Subcutaneous adipose tissue (tissue), 4 donors: ENCODE data around the gene MRPS33. TPM values are rescaled to one million over a fixed set of nuclear protein-coding genes. Genes with fewer than 3 reads are reported as not detected.

ENCODE experiments used
- total RNA-seq, 4 donors: library from RNA; depleted of rRNA; stranded (reverse); fragments of >200 nt; gene quantifications; one replicate each; pipeline ENCODE4 v1.1.0, GENCODE V29; 2016
- TF ChIP-seq, protein P1 (sequence below): fragments of 450-650 bp; IDR thresholded peaks from one replicate; pipeline ENCODE4 v1.5.1; 2016; ENCODE audit warnings: low read depth, mild to moderate bottlenecking, control low read depth, antibody characterized with exemption, moderate library complexity

MRPS33 gene
- total RNA-seq, 4 donors from 2014 or later = 12.4 to 19.8 (median 16.0) TPM

DNA sequence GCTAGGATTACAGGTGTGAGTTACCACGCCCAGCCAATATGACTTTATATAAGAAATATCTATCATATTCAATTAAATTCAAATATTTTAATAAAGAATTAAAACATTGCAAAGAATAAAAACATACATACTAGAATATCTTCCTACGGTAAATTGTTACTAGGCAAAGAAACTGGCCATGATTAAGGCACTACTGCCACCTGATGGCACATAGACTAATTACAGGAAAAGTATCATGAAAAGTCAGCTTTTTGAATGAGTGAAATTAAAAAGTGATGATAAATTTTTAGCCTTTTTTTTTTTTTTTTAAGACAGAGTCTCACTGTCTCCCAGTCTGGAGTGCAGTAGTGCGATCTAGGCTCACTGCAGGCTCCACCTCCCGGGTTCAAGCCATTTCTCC is 30.9 kb downstream of the MRPS33 start:
- TF ChIP-seq, protein P1, sequence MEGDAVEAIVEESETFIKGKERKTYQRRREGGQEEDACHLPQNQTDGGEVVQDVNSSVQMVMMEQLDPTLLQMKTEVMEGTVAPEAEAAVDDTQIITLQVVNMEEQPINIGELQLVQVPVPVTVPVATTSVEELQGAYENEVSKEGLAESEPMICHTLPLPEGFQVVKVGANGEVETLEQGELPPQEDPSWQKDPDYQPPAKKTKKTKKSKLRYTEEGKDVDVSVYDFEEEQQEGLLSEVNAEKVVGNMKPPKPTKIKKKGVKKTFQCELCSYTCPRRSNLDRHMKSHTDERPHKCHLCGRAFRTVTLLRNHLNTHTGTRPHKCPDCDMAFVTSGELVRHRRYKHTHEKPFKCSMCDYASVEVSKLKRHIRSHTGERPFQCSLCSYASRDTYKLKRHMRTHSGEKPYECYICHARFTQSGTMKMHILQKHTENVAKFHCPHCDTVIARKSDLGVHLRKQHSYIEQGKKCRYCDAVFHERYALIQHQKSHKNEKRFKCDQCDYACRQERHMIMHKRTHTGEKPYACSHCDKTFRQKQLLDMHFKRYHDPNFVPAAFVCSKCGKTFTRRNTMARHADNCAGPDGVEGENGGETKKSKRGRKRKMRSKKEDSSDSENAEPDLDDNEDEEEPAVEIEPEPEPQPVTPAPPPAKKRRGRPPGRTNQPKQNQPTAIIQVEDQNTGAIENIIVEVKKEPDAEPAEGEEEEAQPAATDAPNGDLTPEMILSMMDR = no peak

DNA sequence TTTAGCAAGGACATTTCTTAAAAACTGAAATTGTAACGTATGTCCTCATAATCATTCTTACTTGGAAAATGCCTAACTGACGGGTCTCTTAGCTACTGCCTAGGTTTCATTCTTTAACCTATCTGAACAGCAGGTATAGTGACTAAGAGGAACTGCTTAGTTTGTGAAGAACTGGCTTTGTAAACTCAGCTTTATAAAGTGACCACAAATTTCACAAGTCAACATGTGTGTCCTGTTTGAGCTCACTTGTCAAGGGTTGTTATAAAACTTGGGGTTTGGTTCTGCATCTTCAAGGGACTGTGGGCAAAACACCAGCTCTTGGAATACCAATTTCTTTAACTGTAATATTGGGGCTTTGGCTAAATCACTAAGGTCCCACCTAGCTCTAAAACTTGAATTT is 32.2 kb downstream of the MRPS33 start:
- TF ChIP-seq, protein P1 = no peak

DNA sequence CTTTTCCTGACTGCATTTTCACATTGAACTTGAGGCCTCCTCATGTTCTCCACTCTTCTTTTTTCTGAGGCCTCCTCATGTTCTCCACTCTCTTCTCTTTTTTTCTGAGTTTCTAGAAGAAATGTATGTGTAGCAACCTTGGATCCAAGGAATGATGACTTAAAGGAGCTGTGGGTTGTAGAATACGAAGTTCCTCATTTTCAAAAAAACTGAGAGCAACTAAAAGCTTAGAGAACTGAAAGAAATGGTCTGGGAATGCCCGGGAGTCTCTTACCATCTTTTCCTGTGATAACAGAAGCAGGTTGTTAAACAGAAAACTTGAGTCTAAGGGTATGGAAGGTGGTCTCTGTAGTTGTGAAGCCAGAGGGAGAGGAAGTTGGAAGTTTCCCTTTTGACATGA is 32.8 kb downstream of the MRPS33 start:
- TF ChIP-seq, protein P1 = no peak

DNA sequence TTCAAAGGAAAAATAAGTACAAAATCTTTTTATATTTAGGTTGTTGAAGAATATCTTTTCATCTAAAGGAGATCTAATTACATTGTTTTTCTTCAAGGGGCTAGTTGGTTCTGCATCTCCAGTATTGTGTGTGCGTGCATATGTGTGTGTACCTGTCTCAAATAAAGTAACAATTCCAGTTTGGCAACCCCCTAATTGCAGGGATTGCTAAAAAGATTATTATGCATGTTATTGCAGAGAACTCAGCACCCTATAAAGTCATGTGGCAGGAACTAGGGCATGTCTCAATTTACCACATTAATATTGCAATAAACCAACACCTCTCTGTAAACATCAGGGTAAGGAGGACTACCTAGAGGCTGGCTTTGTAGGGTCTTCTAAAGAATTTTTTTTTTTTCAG is 37.0 kb downstream of the MRPS33 start:
- TF ChIP-seq, protein P1 = no peak

DNA sequence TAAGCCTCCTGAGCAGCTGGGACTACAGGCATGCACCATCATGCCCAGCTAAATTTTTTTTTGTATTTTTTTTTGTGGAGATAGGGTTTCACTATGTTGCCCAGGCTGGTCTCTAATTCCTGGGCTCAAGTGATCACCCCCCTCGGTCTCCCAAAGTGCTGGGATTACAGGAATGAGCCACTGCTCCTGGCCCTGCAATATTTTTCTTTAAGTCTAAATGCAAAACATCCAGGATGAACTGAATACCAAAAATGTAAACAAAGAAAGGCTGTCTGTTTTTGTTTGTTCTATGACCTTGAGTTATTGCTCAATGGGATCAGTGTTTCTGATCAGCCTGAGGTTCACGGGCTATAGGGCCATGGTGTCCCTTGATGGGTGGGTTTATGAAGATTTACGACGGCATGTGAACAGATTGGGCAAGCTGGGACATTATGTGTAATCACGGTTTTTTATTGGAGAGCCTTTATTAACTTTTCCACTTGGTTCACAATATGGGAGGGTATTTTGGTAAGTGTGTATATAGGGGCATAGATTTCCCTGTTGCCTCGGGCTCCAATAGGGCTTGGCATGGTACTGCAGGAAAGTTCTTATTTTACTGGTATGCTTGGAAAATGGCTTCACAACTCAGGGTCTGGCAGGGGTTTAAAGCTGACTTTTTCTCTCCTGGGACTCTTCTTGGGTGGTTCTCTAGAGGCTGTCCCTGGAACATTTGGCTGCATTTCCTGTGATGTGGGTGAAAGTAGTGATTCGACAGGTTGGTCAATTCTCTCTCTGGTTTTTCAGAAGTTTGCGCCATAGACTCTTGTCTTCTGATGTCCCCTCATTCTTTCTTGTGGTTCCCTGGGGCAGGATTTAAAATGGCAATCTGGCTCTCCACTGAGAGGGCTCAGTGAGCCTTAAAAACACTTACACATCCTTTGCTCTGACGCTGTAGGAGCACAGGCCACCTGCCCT is 41.6 kb downstream of the MRPS33 start:
- TF ChIP-seq, protein P1 = no peak

DNA sequence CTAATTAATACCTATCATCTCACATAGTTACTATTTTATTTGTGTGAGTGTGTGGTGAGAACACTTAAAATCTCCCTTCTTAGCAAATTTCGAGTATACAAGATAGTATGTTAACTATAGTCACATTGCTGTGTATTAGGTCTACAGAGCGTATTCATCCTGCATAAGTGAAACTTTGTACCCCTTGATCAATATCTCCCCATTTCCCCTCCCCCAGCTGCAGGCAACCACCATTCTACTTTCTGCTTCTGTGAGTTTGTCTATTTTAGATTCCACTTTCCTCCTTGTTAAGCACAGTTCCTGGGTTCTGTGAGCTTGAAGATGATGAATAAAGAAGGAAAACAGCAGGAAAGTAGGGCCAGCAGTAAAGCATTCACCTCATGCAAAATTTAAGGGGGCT is 42.4 kb downstream of the MRPS33 start:
- TF ChIP-seq, protein P1 = no peak

DNA sequence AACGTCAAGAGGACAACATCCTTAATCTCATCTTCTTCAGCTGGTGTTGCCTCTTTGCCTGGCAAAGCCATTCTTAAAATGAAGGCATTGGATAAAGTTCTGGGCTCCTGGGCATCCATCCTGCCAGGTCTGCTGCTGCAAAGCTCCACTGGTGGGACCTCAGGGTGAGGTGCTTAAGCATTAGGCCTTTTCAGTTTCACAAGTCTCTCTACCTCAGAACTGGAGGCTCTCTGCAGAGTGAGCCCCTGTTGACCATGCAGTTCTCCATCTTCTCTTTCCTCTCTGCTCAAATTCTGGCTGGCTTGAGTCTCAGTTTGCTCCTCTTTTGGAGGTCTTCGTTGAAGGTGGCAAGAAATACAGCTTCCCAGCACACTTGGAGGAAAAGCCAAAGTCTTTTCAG is 47.3 kb downstream of the MRPS33 start:
- TF ChIP-seq, protein P1 = no peak
